AG09319 (cell line): ENCODE measurements around the gene MACF1.

ENCODE experiments used
- DNase-seq: peaks from one replicate; pipeline ENCODE4 v3.0.0-alpha.2; 2010; ENCODE audit warnings: low read depth; ENCODE audit errors: extremely low read depth
- TF ChIP-seq, protein P1 (sequence below): IDR thresholded peaks from 2 replicates; pipeline ENCODE4 v1.5.1; 2011; ENCODE audit warnings: low read depth, mild to moderate bottlenecking, inconsistent platforms, low read length, moderate library complexity

Gene MACF1

GRCh38 chr1:39384305-39384704 is 179.8 kb downstream of the MACF1 start:
- DNase-seq = no peak
- TF ChIP-seq, protein P1, sequence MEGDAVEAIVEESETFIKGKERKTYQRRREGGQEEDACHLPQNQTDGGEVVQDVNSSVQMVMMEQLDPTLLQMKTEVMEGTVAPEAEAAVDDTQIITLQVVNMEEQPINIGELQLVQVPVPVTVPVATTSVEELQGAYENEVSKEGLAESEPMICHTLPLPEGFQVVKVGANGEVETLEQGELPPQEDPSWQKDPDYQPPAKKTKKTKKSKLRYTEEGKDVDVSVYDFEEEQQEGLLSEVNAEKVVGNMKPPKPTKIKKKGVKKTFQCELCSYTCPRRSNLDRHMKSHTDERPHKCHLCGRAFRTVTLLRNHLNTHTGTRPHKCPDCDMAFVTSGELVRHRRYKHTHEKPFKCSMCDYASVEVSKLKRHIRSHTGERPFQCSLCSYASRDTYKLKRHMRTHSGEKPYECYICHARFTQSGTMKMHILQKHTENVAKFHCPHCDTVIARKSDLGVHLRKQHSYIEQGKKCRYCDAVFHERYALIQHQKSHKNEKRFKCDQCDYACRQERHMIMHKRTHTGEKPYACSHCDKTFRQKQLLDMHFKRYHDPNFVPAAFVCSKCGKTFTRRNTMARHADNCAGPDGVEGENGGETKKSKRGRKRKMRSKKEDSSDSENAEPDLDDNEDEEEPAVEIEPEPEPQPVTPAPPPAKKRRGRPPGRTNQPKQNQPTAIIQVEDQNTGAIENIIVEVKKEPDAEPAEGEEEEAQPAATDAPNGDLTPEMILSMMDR = no peak

DNA sequence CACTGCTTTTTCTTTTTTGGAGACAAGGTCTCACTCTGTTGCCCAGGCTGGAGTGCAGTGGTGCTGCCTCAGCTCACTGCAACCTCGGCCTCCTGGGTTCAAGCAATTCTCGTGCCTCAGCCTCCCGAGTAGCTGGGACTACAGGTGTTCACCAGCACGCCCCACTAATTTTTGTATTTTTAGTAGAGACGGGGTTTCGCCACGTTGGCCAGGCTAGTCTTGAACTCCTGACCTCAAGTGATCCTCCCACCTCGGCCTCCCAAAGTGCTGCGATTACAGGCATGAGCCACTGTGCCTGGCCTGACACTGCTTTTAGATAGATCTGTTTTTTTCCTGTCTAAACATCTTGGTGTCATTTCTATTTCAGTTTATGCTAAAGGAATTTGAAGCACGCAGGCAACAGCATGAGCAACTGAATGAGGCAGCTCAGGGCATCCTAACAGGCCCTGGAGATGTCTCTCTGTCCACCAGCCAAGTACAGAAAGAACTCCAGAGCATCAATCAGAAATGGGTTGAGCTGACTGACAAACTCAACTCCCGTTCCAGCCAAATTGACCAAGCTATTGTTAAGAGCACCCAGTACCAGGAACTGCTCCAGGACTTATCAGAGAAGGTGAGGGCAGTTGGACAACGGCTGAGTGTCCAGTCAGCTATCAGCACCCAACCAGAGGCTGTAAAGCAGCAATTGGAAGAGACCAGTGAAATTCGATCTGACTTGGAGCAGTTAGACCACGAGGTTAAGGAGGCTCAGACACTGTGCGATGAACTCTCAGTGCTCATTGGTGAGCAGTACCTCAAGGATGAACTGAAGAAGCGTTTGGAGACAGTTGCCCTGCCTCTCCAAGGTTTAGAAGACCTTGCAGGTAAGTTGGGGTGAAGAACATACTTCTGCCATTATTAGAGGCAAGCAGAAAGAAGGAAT is 180.8 kb downstream of the MACF1 start:
- DNase-seq = no peak
- TF ChIP-seq, protein P1 = no peak

GRCh38 chr1:39386997-39387396 is 182.5 kb downstream of the MACF1 start:
- DNase-seq = no peak
- TF ChIP-seq, protein P1 = no peak

DNA sequence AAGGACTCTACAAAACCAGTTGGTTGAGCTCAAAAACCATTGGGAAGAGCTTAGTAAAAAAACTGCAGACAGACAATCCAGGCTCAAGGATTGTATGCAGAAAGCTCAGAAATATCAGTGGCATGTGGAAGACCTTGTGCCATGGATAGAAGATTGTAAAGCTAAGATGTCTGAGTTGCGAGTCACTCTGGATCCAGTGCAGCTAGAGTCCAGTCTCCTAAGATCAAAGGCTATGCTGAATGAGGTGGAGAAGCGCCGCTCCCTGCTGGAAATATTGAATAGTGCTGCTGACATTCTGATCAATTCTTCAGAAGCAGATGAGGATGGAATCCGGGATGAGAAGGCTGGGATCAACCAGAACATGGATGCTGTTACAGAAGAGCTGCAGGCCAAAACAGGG is 183.0 kb downstream of the MACF1 start:
- TF ChIP-seq, protein P1 = peak; percentile 44
- peak; percentile 61 for DNase-seq

DNA sequence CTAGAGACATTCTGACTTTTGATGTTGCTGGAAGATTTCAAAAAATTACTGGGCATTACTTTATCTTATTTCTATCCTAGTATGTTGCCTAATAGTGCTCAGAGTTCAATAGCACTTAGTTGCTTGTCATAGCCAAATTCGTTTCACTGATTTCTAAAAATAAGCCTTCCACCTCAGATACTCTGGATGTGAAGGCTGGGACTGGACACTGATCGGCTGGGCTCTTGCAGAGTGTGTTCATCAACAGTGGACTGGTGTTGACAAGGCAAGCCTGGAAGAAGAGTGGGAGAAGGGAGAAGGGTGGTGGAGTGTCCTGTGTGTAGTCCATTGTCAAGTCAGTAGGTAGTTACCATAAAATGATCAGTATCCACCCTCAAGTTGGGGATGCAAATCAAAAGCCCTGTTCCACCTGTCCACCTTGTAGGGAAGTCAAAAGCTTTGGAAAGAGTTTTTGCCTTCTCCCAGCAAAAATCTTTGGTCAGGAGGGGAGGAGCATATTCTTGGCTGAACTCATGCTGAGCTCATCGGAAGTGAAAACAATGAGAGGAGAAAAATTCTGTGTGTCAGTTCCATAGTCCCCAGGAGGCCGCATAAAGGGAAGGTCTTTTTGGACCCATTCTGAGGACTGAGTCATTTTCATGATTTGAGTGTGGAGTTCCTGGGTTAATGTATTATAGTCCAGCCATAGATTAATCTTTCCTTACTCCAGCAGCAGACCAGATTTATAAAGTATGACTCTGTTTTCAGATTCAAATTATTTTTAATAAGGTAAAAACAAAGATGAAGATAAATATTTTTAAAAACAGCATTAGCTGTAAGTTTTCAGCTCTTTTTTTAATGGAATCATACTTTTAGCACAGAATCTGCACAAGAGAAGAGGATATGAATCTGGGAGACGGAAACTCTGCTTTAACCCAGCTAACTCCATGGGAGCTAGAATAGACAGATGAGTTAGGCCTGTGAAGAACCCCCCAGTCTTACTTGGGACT is 187.5 kb downstream of the MACF1 start:
- no peak for DNase-seq
- TF ChIP-seq, protein P1 = no peak

DNA sequence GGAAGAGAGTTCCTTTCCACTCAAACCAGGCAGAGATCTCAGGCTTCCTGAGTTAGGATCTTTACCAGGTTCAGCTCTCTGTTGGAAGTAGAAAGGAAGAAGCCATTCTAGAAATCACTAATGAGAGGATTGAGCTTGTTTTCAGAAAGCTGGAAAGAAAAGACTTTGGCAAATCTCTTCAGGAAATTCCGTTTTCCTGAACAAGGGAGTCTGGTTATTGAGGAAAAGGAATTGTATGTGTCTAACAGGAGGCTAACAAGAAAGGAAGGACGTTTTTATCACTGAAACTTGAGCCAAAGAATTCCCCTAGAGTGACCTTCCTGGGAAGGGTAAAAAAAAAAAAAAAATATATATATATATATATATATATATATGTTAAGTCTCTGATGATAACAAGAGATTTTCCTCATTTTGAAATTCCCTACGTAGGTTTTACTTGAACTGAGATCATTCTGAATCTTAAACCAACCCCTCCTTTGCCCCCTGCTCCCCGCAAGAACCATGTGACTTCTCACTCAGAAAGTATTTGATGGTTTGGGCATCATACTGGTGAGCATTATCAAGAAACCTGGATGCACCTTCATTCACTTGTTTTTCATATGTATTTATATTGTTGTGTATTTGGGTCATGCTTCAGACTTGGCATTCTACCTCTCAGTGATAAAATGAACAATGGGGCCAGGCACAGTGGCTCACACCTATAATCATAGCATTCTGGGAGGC is 188.5 kb downstream of the MACF1 start:
- DNase-seq = no peak
- TF ChIP-seq, protein P1 = no peak
